MM.1S (cell line): Measurements from ENCODE around the gene RPH3AL.
"Not testable (repeated sequence)": the region's sequence is repeated elsewhere in the genome, so short reads cannot be mapped to it uniquely, and the experiment has no call there.

Experiments
- DNase-seq: peaks from one replicate; pipeline ENCODE4 v3.0.0-alpha.2; 2015
- H2AFZ ChIP-seq: fragments of 300-600 bp; sonication (generic); 2 replicates; pipeline ENCODE4 v1.6.0; 2016; ENCODE audit warnings: antibody characterized with exemption, low read length
- H3F3A ChIP-seq: fragments of 300-600 bp; sonication (generic); 2 replicates; pipeline ENCODE4 v1.6.1; 2016; ENCODE audit warnings: mild to moderate bottlenecking, antibody characterized with exemption, low read length, moderate library complexity, mixed read lengths; ENCODE audit not compliant: insufficient read depth
- H3K27ac ChIP-seq: fragments of 300-600 bp; sonication (generic); 2 replicates; pipeline ENCODE4 v1.5.1; 2016; ENCODE audit warnings: mild to moderate bottlenecking, low read length
- H3K27me3 ChIP-seq: fragments of 300-600 bp; sonication (generic); replicated peaks from 2 replicates; pipeline ENCODE4 v1.6.0; 2016; ENCODE audit warnings: low read length; ENCODE audit not compliant: insufficient read depth
- H3K36me3 ChIP-seq: fragments of 300-600 bp; sonication (generic); replicated peaks from 2 replicates; pipeline ENCODE4 v1.6.1; 2016; ENCODE audit warnings: mild to moderate bottlenecking, low read length, mixed read lengths; ENCODE audit not compliant: insufficient read depth
- H3K4me1 ChIP-seq: fragments of 300-600 bp; sonication (generic); 2 replicates; pipeline ENCODE4 v1.6.1; 2016; ENCODE audit warnings: low read length, mixed read lengths
- H3K4me2 ChIP-seq: fragments of 300-600 bp; sonication (generic); 2 replicates; pipeline ENCODE4 v1.6.0; 2016; ENCODE audit warnings: low read depth, low read length
- H3K4me3 ChIP-seq: fragments of 300-600 bp; sonication (generic); 2 replicates; pipeline ENCODE4 v1.5.1; 2016; ENCODE audit warnings: low read length, mixed read lengths
- H3K79me2 ChIP-seq: fragments of 300-600 bp; sonication (generic); 2 replicates; pipeline ENCODE4 v1.6.1; 2016; ENCODE audit warnings: mixed run types, low read length, mixed read lengths
- H3K9ac ChIP-seq: fragments of 300-600 bp; sonication (generic); 2 replicates; pipeline ENCODE4 v1.6.1; 2016; ENCODE audit warnings: low read length, mixed read lengths
- H3K9me2 ChIP-seq: fragments of 300-600 bp; sonication (generic); replicated peaks from 2 replicates; pipeline ENCODE4 v1.6.1; 2016; ENCODE audit warnings: mild to moderate bottlenecking, low read length, mixed read lengths; ENCODE audit not compliant: insufficient read depth
- H3K9me3 ChIP-seq: fragments of 300-600 bp; sonication (generic); replicated peaks from 2 replicates; pipeline ENCODE4 v1.6.1; 2016; ENCODE audit warnings: mild to moderate bottlenecking, low read length, mixed read lengths; ENCODE audit not compliant: insufficient read depth
- H4K20me1 ChIP-seq: fragments of 300-600 bp; sonication (generic); 2 replicates; pipeline ENCODE4 v1.6.1; 2016; ENCODE audit warnings: mild to moderate bottlenecking, low read length, moderate library complexity, mixed read lengths; ENCODE audit not compliant: insufficient read depth
- CTCF ChIP-seq: fragments of 300-600 bp; sonication (generic); IDR thresholded peaks from 2 replicates; pipeline ENCODE4 v1.5.1; 2016; ENCODE audit warnings: antibody characterized with exemption, low read length, mixed read lengths
- EZH2 ChIP-seq: fragments of 300-600 bp; sonication (generic); optimal IDR thresholded peaks from 2 replicates; pipeline ENCODE3; 2017; ENCODE audit warnings: low read depth, mild to moderate bottlenecking, antibody characterized with exemption, low read length, mixed read lengths
- EZH2phosphoT487 ChIP-seq: fragments of 300-600 bp; sonication (generic); IDR thresholded peaks from 2 replicates; pipeline ENCODE4 v1.6.1; 2018; ENCODE audit warnings: antibody characterized with exemption, low read length

Gene RPH3AL

GRCh38 chr17:321386-321941, 31.1 kb downstream of the RPH3AL start:
- Histone ChIP-seq H3K36me3 (no peaks in the 10 kb centered on the region), H2AFZ (no peak overlapping the region), H3F3A (no peaks in the 10 kb centered on the region), H3K27ac (no peak overlapping the region), H3K9ac (no peak overlapping the region), H4K20me1 (no peaks in the 10 kb centered on the region), H3K79me2 (no peaks in the 10 kb centered on the region), H3K27me3 (peaks cover 77% of the 10 kb centered on the region), H3K9me2 (no peaks in the 10 kb centered on the region), H3K4me1 (no peaks in the 10 kb centered on the region), H3K4me3 (no peak overlapping the region), H3K9me3 (no peaks in the 10 kb centered on the region), H3K4me2 (no peak overlapping the region)
- TF ChIP-seq EZH2, result no peak
- TF ChIP-seq EZH2phosphoT487, result no peak
- no peak for DNase-seq

- Histone ChIP-seq H3K4me3 (no peak overlapping the region), H3K4me2 (no peak overlapping the region), H2AFZ (no peak overlapping the region), H3K27me3 (peaks cover 71% of the 10 kb centered on the region), H3K27ac (no peak overlapping the region), H3K4me1 (no peaks in the 10 kb centered on the region), H4K20me1 (no peaks in the 10 kb centered on the region), H3K9ac (no peak overlapping the region), H3F3A (no peaks in the 10 kb centered on the region), H3K36me3 (no peaks in the 10 kb centered on the region), H3K79me2 (no peaks in the 10 kb centered on the region), H3K9me3 (no peaks in the 10 kb centered on the region), H3K9me2 (no peaks in the 10 kb centered on the region)
- no peak for TF ChIP-seq EZH2phosphoT487
- TF ChIP-seq EZH2, result no peak
- TF ChIP-seq CTCF, result no peak
- DNase-seq, result no peak
Measured at GRCh38 chr17:320809-321385, 31.7 kb downstream of the RPH3AL start.

DNA sequence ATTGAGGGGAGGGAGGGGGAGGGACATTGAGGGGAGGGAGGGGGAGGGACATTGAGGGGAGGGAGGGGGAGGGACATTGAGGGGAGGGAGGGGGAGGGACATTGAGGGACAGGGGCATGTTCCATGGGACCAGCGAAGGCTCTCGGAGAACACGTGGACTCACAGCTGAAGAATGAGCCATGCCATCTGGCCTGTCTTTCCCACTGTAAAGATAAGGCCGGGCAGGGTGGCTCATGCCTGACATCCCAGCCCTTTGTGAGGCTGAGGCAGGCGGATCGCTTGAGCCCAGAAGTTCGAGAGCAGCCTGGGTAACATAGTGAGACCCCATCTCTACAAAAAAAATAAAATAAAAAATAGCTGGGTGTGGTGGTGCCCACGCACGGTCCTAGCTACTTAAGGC, 32.5 kb downstream of the RPH3AL start:
- Histone ChIP-seq H3K9me2 (no peaks in the 10 kb centered on the region), H4K20me1 (no peaks in the 10 kb centered on the region), H3K27ac (no peak overlapping the region), H3K4me2 (no peak overlapping the region), H3K9ac (no peak overlapping the region), H3F3A (no peaks in the 10 kb centered on the region), H2AFZ (no peak overlapping the region), H3K27me3 (peaks cover 63% of the 10 kb centered on the region), H3K79me2 (no peaks in the 10 kb centered on the region), H3K4me1 (no peaks in the 10 kb centered on the region), H3K36me3 (no peaks in the 10 kb centered on the region), H3K4me3 (no peak overlapping the region), H3K9me3 (no peaks in the 10 kb centered on the region)
- no peak for TF ChIP-seq EZH2phosphoT487
- TF ChIP-seq CTCF, result no peak
- TF ChIP-seq EZH2, result no peak
- no peak for DNase-seq

GRCh38 chr17:319266-319665, 33.3 kb downstream of the RPH3AL start:
- H3K9me2 ChIP-seq, result no peaks in the 10 kb centered on the region
- peaks cover 55% of the 10 kb centered on the region for H3K27me3 ChIP-seq
- no peaks in the 10 kb centered on the region for H3K9me3 ChIP-seq
- H3K4me2 ChIP-seq, result no peak overlapping the region
- H2AFZ ChIP-seq, result no peak overlapping the region
- no peaks in the 10 kb centered on the region for H3K36me3 ChIP-seq
- TF ChIP-seq CTCF, result no peak
- no peak for TF ChIP-seq EZH2
- no peak for TF ChIP-seq EZH2phosphoT487
- no peaks in the 10 kb centered on the region for H3K79me2 ChIP-seq
- H4K20me1 ChIP-seq, result no peaks in the 10 kb centered on the region
- no peak for DNase-seq
- H3K4me1 ChIP-seq, result no peaks in the 10 kb centered on the region
- no peak overlapping the region for H3K4me3 ChIP-seq
- no peak overlapping the region for H3K9ac ChIP-seq
- H3F3A ChIP-seq, result no peaks in the 10 kb centered on the region
- H3K27ac ChIP-seq, result no peak overlapping the region

- H3K4me1 ChIP-seq, H3K36me3 ChIP-seq, H3K9me2 ChIP-seq: not testable (repeated sequence)
Measured at GRCh38 chr17:317070-317469, 35.5 kb downstream of the RPH3AL start.

More at GRCh38 chr17:317070-317469, 35.5 kb downstream of the RPH3AL start:
- peaks cover 47% of the 10 kb centered on the region for H3K27me3 ChIP-seq
- not testable (repeated sequence) for H2AFZ ChIP-seq, H3K4me3 ChIP-seq, H3K4me2 ChIP-seq, H3F3A ChIP-seq, H3K9me3 ChIP-seq, H3K79me2 ChIP-seq, H3K9ac ChIP-seq, H3K27ac ChIP-seq, DNase-seq, H4K20me1 ChIP-seq
